ENCODE results near the gene ZNF598. TPM values are rescaled to one million over a fixed set of nuclear protein-coding genes. Genes with fewer than 3 reads are reported as not detected.

ZNF598 gene
- total and polyA plus RNA-seq, 4 donors, result 2.7 to 28.4 (median 16.2) TPM

DNA sequence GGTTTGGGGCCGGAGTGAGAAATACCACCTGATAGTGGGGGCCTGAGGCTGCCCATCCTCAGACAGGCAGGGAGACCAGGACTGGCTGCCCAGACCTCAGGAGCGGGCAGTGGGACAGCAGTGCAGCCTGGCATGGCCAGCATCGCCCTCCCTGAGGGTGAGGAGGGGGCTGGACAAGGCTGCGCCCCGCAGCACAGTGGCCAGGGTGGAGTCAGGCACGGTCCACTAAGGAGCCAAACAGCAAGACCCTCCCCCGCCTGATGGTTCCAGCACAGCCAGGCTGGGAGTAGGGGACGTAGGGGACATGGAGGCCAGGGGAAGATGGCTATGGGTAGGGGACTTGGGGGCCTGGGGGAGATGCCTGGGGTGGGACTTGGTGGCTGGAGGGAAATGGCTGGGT, 3.3 kb downstream of the ZNF598 start:
- Histone ChIP-seq H3K4me3 (ENCODE audit: low read depth in 1 of 3, low read length in 3 of 3) (no peak overlapping the region), H3K4me1 (ENCODE audit: control insufficient read depth in 4 of 4, insufficient read depth in 4 of 4, low read length in 3 of 4) (peaks cover 36 to 59% (median 53%) of the 10 kb centered on the region in 4 donors), H3K27ac (ENCODE audit: low read depth in 1 of 2, low read length in 2 of 2) (no peak overlapping the region), H3K36me3 (ENCODE audit: control insufficient read depth in 4 of 4, insufficient read depth in 3 of 4, low read depth in 1 of 4, low read length in 3 of 4) (peaks cover 8 to 20% (median 10%) of the 10 kb centered on the region in 4 donors), H3K9me3 (ENCODE audit: control insufficient read depth in 4 of 4, low read length in 3 of 4) (no peaks in the 10 kb centered on the region), H3K9ac (ENCODE audit: low read depth in 1 of 2, low read length in 2 of 2) (no peak overlapping the region), H3K27me3 (ENCODE audit: control insufficient read depth in 4 of 4, insufficient read depth in 4 of 4, low read length in 3 of 4) (no peaks in the 10 kb centered on the region)
- DNase-seq (ENCODE audit: low spot score), result no peak
- no peak for TF ChIP-seq TAF1 (conservative IDR thresholded peaks at IDR 0.05)
- TF ChIP-seq GABPA (IDR thresholded peaks at IDR 0.05 in 1 of 2, conservative IDR thresholded peaks at IDR 0.05 in 1 of 2), result no peak
- TF ChIP-seq NR2F2 (IDR thresholded peaks at IDR 0.05), result no peak
- no peak for TF ChIP-seq JUND (IDR thresholded peaks at IDR 0.05)
- TF ChIP-seq FOXA2 (IDR thresholded peaks at IDR 0.05), result no peak
- no peak for TF ChIP-seq HNF4A (conservative IDR thresholded peaks at IDR 0.05)
- TF ChIP-seq RXRA (IDR thresholded peaks at IDR 0.05), result no peak
- no peak for TF ChIP-seq REST (IDR thresholded peaks at IDR 0.05)
- no peak for TF ChIP-seq SP1 (IDR thresholded peaks at IDR 0.05)
- WGBS, result 94% methylated on average over 8 of the region's 8 CpGs

- TF ChIP-seq YY1 (IDR thresholded peaks at IDR 0.05) (no peak), EGR1 (IDR thresholded peaks at IDR 0.05; ENCODE audit: low read depth in 2 of 2) (no peak), SP1 (IDR thresholded peaks at IDR 0.05) (no peak), NR2F2 (IDR thresholded peaks at IDR 0.05) (no peak), REST (IDR thresholded peaks at IDR 0.05) (no peak), ZBTB33 (IDR thresholded peaks at IDR 0.05) (no peak), FOXA1 (IDR thresholded peaks at IDR 0.05) (no peak), GABPA (IDR thresholded peaks at IDR 0.05 in 1 of 2, conservative IDR thresholded peaks at IDR 0.05 in 1 of 2) (no peak), ATF3 (IDR thresholded peaks at IDR 0.05) (no peak), HNF4G (IDR thresholded peaks at IDR 0.05) (no peak), JUND (IDR thresholded peaks at IDR 0.05) (no peak), FOXA2 (IDR thresholded peaks at IDR 0.05) (no peak), MAX (IDR thresholded peaks at IDR 0.05) (no peak), RXRA (IDR thresholded peaks at IDR 0.05) (no peak)
- TF ChIP-seq, protein P1, sequence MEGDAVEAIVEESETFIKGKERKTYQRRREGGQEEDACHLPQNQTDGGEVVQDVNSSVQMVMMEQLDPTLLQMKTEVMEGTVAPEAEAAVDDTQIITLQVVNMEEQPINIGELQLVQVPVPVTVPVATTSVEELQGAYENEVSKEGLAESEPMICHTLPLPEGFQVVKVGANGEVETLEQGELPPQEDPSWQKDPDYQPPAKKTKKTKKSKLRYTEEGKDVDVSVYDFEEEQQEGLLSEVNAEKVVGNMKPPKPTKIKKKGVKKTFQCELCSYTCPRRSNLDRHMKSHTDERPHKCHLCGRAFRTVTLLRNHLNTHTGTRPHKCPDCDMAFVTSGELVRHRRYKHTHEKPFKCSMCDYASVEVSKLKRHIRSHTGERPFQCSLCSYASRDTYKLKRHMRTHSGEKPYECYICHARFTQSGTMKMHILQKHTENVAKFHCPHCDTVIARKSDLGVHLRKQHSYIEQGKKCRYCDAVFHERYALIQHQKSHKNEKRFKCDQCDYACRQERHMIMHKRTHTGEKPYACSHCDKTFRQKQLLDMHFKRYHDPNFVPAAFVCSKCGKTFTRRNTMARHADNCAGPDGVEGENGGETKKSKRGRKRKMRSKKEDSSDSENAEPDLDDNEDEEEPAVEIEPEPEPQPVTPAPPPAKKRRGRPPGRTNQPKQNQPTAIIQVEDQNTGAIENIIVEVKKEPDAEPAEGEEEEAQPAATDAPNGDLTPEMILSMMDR (IDR thresholded peaks at IDR 0.05; ENCODE audit: low read depth, low read length, missing input control), result no peak
- Histone ChIP-seq H3K4me1 (ENCODE audit: control insufficient read depth in 4 of 4, insufficient read depth in 4 of 4, low read length in 3 of 4) (peaks cover 36 to 59% (median 53%) of the 10 kb centered on the region in 4 donors), H3K36me3 (ENCODE audit: control insufficient read depth in 4 of 4, insufficient read depth in 3 of 4, low read depth in 1 of 4, low read length in 3 of 4) (peaks cover 13 to 27% (median 13%) of the 10 kb centered on the region in 4 donors), H3K9me3 (ENCODE audit: control insufficient read depth in 4 of 4, low read length in 3 of 4) (no peaks in the 10 kb centered on the region), H3K4me3 (ENCODE audit: low read depth in 1 of 3, low read length in 3 of 3) (no peak overlapping the region), H3K27ac (ENCODE audit: low read depth in 1 of 2, low read length in 2 of 2) (no peak overlapping the region), H3K27me3 (ENCODE audit: control insufficient read depth in 4 of 4, insufficient read depth in 4 of 4, low read length in 3 of 4) (no peaks in the 10 kb centered on the region), H3K9ac (ENCODE audit: low read depth in 1 of 2, low read length in 2 of 2) (no peak overlapping the region)
- no peak for DNase-seq (ENCODE audit: low spot score)
- 83% methylated on average over 21 of the region's 21 CpGs for WGBS
Measured at GRCh38 chr16:2005646-2006045, 4.0 kb downstream of the ZNF598 start.
